Measurements from ENCODE around the gene TEX2. TPM values are rescaled to one million over a fixed set of nuclear protein-coding genes. Genes with fewer than 3 reads are reported as not detected.

Gene TEX2, protein sequence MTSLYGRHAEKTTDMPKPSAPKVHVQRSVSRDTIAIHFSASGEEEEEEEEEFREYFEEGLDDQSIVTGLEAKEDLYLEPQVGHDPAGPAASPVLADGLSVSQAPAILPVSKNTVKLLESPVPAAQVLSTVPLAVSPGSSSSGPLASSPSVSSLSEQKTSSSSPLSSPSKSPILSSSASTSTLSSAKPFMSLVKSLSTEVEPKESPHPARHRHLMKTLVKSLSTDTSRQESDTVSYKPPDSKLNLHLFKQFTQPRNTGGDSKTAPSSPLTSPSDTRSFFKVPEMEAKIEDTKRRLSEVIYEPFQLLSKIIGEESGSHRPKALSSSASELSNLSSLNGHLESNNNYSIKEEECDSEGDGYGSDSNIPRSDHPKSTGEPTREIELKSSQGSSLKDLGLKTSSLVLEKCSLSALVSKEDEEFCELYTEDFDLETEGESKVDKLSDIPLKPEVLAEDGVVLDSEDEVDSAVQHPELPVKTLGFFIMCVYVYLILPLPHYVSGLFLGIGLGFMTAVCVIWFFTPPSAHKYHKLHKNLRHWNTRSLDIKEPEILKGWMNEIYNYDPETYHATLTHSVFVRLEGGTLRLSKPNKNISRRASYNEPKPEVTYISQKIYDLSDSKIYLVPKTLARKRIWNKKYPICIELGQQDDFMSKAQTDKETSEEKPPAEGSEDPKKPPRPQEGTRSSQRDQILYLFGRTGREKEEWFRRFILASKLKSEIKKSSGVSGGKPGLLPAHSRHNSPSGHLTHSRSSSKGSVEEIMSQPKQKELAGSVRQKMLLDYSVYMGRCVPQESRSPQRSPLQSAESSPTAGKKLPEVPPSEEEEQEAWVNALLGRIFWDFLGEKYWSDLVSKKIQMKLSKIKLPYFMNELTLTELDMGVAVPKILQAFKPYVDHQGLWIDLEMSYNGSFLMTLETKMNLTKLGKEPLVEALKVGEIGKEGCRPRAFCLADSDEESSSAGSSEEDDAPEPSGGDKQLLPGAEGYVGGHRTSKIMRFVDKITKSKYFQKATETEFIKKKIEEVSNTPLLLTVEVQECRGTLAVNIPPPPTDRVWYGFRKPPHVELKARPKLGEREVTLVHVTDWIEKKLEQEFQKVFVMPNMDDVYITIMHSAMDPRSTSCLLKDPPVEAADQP
- 10 to 100 TPM; 13.9 to 50.9 (median 23.9) TPM for total RNA-seq

DNA sequence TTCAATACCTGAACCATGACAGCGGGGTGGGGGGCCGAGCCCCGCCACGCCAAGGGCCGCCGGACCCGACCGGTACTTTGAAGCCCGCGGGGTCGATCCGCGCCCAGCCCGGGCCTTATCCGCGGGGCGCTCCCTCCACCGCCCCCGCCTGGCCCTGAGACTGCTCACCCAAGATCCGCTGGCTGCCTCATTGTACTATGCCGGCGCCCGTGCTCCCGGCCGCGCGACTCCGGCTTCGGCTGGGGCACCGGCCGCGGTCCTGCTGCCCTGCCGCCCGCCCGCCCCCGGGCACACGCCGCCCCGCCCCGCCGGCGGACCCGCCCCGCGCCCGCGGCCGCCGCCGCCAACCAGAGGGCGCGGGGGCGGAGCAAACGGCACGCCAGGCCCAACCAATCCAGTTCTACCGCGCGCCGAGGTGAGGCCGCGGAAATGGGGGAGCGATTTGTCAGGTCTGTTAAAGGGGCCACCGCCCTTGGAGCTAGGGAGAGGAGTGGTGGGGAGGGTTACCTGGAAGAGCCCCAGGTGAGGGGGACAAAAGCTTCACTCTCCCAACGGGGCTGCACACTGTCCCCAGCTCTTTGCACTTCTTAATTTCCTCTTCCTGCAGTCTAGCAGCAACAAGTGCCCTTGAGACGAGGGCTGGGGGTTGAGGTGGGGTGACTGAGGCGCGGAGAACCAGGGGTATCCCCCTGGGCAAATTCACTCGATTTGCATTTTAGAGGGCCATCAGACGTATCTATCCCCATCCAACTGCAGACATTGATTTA lies at the start of gene TEX2:
Gene TEX2 (minus strand): TSS at position 261 of the 767 bp plus-strand sequence. CDS start 49,043 bp downstream, outside the sequence.
- H3K4me3 ChIP-seq, result peak within 1 kb of the TSS; percentile 69 to 100 (median 91)
- in situ Hi-C loops (cut with MboI; ENCODE audit: low pct_unique_long_range_greater_than_20kb in 2 of 9, low sequenced_read_pairs in 9 of 9, unreplicated experiment in 9 of 9), result loop anchor here in 2 of 9 experiments (25.0 kb wide), 1 partner anchor 101 kb away; no protein-coding TSS in a partner anchor
- WGBS, 10 experiments, result 0 to 7% (median 0%) methylated on average over 1 to 5 of the region's 69 CpGs; no CpG with 5 or more reads in 5 of the 10 experiments
- peak; percentile 82 to 93 (median 92) for ATAC-seq (replicated peaks in 6 of 8)
- H3K27ac ChIP-seq, result peak within 1 kb of the TSS in 1 of 2 donors; percentile 68
- peaks cover 7 to 25% of the 10 kb centered on the region in 2 donors for H3K4me1 ChIP-seq (replicated peaks in 1 of 2)

DNA sequence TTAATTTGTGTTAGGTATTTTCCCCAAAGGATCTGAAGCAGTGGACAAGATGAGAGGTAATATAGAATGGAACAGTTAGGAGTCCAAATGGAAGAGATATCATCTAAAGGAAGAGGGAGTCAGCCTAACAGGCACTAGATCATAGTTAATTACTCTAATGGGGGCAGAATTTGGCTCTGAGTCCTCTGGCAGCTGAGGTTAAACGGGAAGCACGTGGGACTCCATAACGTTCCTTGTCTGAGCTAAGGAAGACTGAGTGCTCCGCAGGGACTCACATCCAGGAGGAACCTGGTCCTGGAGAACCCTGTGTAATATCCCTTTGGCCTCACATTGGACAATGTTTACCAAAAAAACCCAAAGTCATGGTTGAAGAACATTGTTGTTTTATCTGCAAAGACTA lies 46.6 kb upstream of the TEX2 start:
- H3K27ac ChIP-seq, result no peak overlapping the region
- H3K4me3 ChIP-seq, result no peak overlapping the region
- ATAC-seq (replicated peaks in 6 of 8), result no peak
- H3K4me1 ChIP-seq (replicated peaks in 1 of 2), result peaks cover 0 to 3% of the 10 kb centered on the region in 2 donors
- in situ Hi-C loops (cut with MboI; ENCODE audit: low pct_unique_long_range_greater_than_20kb in 2 of 9, low sequenced_read_pairs in 9 of 9, unreplicated experiment in 9 of 9), result loop anchor here in 6 of 9 experiments (10.0 to 25.0 kb wide), 3 partner anchors 103 to 178 kb away; partner anchors contain the start of gene POLG2 (in 1 of the 6)
- 30 to 100% (median 80%) methylated on average over 1 to 4 of the region's 4 CpGs; no CpG with 5 or more reads in 2 of the 10 experiments for WGBS, 10 experiments

DNA sequence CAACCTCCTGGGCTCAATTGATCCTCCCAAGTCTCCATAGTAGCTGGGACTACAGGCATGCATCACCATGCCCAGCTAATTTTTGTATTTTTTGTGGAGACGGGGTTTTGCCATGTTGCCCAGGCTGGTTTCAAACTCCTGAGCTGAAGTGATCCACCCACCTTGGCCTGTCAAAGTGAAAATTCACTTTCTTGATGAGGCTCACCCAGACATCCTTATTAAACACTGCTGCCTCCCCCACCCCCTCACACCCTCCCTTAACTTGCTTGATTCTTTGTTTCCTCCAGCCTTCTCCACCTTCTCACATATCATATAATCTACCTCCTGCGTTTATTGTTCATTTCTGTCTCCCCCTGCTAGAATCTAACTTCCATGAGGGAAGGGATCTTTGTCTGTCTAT lies 46.0 kb upstream of the TEX2 start:
- no peak for ATAC-seq (replicated peaks in 6 of 8)
- WGBS, 10 experiments, result 32 to 100% (median 80%) methylated on average over 1 to 2 of the region's 2 CpGs; no CpG with 5 or more reads in 5 of the 10 experiments
- Histone ChIP-seq H3K4me1 (replicated peaks in 1 of 2) (peaks cover 0 to 3% of the 10 kb centered on the region in 2 donors), H3K27ac (no peak overlapping the region), H3K4me3 (no peak overlapping the region)
- in situ Hi-C loops (cut with MboI; ENCODE audit: low pct_unique_long_range_greater_than_20kb in 2 of 9, low sequenced_read_pairs in 9 of 9, unreplicated experiment in 9 of 9), result loop anchor here in 6 of 9 experiments (10.0 to 25.0 kb wide), 3 partner anchors 103 to 178 kb away; partner anchors contain the start of gene POLG2 (in 1 of the 6)

DNA sequence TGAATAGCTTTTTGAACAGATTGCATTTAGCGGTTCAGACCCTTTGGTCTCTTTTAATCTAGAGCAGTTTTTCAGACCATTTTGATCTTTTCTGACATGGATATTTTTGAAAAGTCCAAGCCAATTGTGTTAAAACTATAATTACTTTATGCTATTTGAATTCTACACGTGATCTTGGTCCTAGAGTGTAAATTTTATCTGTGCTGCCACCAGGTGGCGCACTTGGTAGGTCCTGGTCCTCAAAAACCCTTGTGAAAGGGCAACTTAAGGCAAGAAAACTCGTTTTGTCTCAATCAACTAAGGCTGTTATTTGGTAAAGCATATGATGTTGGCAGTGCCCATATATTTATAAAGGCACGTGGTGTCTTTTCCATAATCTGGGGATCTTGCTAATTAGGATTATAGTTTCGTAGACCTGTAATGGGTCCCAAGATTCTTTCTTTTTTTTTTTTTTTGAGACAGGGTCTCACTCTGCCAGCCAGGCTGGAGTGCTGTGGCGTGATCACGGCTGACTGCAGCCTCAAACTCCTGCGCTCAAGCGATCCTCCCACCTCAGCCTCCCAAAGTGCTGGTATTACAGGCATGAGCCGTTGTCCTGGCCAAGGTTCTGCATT lies 43.9 kb upstream of the TEX2 start:
- H3K4me1 ChIP-seq (replicated peaks in 1 of 2), result no peaks in the 10 kb centered on the region
- ATAC-seq (replicated peaks in 6 of 8), result peak in 3 of 8 experiments; percentile 39 to 76 (median 66)
- WGBS, 10 experiments, result 0 to 69% (median 30%) methylated on average over 1 to 10 of the region's 11 CpGs; no CpG with 5 or more reads in 1 of the 10 experiments
- in situ Hi-C loops (cut with MboI; ENCODE audit: low pct_unique_long_range_greater_than_20kb in 2 of 9, low sequenced_read_pairs in 9 of 9, unreplicated experiment in 9 of 9), result loop anchor here in 6 of 9 experiments (10.0 to 25.0 kb wide), 3 partner anchors 105 to 180 kb away; partner anchors contain the start of gene POLG2 (in 1 of the 6)
- H3K27ac ChIP-seq, result no peak overlapping the region
- H3K4me3 ChIP-seq, result no peak overlapping the region

DNA sequence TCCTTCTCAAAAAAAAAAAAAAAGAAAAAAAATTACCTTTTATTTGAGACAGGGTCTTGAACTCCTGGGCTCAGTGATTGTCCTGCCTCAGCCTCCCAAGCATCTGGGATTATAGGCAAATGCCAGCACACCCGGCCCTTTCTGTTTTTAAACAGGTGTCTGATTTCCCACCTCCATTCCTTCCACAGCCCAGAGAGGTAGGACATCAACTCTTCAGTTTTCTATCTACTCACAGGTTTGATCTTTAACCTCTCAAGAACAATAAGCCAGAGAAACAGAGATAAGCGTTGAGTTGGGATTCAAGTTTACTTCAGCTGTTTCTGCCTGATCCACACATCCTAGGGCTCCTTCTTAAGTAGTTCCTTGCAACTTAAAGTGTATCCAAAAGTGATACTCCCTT lies 41.5 kb upstream of the TEX2 start:
- ATAC-seq (replicated peaks in 6 of 8), result no peak
- in situ Hi-C loops (cut with MboI; ENCODE audit: low pct_unique_long_range_greater_than_20kb in 2 of 9, low sequenced_read_pairs in 9 of 9, unreplicated experiment in 9 of 9), result loop anchor here in 6 of 9 experiments (10.0 to 25.0 kb wide), 3 partner anchors 108 to 183 kb away; partner anchors contain the start of gene POLG2 (in 1 of the 6)
- H3K4me1 ChIP-seq (replicated peaks in 1 of 2), result peaks cover 5 to 11% of the 10 kb centered on the region in 2 donors
- no peak overlapping the region for H3K27ac ChIP-seq
- 17 to 100% (median 80%) methylated on average over 1 to 2 of the region's 2 CpGs; no CpG with 5 or more reads in 3 of the 10 experiments for WGBS, 10 experiments
- H3K4me3 ChIP-seq, result no peak overlapping the region

DNA sequence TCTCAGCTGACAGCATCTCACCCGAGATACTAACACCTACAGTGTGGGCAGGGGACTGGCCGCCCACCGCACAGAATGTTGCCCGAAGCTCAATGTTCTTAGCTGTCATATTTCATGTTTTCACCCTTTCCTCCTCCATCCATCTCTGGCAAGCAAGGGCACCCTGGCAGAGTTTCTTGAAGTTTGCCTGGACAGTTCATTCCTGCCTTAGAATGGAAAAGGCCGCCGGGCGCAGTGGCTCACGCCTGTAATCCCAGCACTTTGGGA lies 37.6 kb upstream of the TEX2 start:
- no peak for ATAC-seq (replicated peaks in 6 of 8)
- in situ Hi-C loops (cut with MboI; ENCODE audit: low pct_unique_long_range_greater_than_20kb in 2 of 9, low sequenced_read_pairs in 9 of 9, unreplicated experiment in 9 of 9), result loop anchor here in 6 of 9 experiments (10.0 to 25.0 kb wide), 3 partner anchors 112 to 187 kb away; partner anchors contain the start of gene POLG2 (in 1 of the 6)
- Histone ChIP-seq H3K27ac (peak overlapping the region in 1 of 2 donors; percentile 6), H3K4me3 (no peak overlapping the region), H3K4me1 (replicated peaks in 1 of 2) (peaks cover 5 to 11% of the 10 kb centered on the region in 2 donors)
- WGBS, 10 experiments, result 73 to 90% (median 86%) methylated on average over 3 to 8 of the region's 8 CpGs; no CpG with 5 or more reads in 6 of the 10 experiments

DNA sequence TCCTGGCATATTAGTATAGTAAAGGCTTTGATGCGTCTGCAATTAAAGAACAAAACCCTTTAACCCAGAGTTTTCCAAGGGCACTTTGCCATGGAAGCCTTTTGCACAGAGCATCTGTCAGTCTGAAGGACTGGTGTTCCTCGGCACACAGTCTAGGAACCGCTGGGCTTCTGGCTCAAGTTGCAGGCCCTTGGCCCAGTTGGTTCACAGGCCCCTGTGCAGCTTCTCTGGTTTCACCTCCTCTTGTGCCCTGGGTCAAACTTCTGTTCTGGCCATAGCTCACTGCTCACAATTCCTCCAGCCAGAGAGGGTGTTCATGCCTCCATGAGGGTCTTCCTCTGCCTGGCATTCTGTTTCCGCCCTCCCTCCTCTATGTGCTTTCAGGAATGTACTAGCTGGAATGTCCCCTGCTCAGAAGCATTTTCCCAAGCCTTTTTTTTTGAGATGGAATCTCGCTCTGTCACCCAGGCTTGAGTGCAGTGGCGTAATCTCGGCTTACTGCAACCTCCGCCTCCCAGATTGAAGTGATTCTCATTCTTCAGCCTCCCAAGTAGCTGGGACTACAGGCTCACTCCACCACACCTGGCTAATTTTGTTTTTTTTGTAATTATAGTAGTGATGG lies 34.5 kb upstream of the TEX2 start:
- no peak for ATAC-seq (replicated peaks in 6 of 8)
- in situ Hi-C loops (cut with MboI; ENCODE audit: low pct_unique_long_range_greater_than_20kb in 2 of 9, low sequenced_read_pairs in 9 of 9, unreplicated experiment in 9 of 9), result loop anchor here in 3 of 9 experiments (25.0 kb wide), 2 partner anchors 260 to 385 kb away; partner anchors contain the start of genes CSHL1 (in 1 of the 3) and GH1 (in 1 of the 3)
- Histone ChIP-seq H3K27ac (no peak overlapping the region), H3K4me1 (replicated peaks in 1 of 2) (peaks cover 5 to 11% of the 10 kb centered on the region in 2 donors), H3K4me3 (no peak overlapping the region)
- WGBS, 10 experiments, result 48 to 100% (median 90%) methylated on average over 1 to 5 of the region's 8 CpGs; no CpG with 5 or more reads in 2 of the 10 experiments

DNA sequence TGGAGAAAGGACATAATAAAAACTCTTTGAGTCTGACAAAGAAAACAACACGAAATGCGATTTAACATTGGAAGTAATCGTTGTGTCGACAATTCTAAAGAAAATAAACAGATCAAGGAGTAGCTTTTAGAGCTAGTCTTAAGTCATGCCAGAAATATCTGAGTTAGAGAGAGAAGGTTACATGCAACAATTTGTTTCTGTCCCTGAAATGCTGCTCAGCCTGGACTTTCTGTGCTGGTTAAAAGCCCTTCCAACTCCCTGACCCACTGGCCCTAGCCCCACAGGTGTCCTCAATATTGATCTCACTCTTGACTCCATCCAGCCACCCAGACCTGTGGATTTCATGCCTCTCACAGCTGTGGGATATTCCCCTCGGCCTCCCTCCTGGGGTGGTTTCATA lies 33.2 kb upstream of the TEX2 start:
- in situ Hi-C loops (cut with MboI; ENCODE audit: low pct_unique_long_range_greater_than_20kb in 2 of 9, low sequenced_read_pairs in 9 of 9, unreplicated experiment in 9 of 9), result loop anchor here in 3 of 9 experiments (25.0 kb wide), 2 partner anchors 259 to 384 kb away; partner anchors contain the start of genes CSHL1 (in 1 of the 3) and GH1 (in 1 of the 3)

DNA sequence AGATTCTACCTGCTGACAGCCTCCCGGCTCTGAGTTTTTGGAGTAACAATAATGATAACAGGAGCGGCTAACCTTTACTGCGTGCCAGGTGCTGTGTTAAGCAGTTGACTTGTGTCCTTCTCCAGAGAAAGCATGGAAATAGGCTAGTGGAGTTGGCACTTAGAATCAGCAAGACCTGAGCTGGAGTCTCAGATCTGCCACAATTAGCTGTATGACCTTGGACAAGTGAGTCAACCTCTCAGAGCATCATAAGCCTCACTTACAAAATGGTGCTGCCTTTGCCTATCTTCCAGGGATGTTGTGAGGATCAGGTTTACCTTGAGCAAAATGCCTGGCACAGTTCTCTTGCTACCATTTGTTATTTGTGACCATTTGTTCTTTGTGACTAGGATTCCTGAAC lies 32.1 kb upstream of the TEX2 start:
- no peak overlapping the region for H3K4me3 ChIP-seq
- H3K4me1 ChIP-seq (replicated peaks in 1 of 2), result peaks cover under 1 to 11% of the 10 kb centered on the region in 2 donors
- 84 to 100% (median 95%) methylated on average over 1 to 3 of the region's 3 CpGs; no CpG with 5 or more reads in 2 of the 10 experiments for WGBS, 10 experiments
- H3K27ac ChIP-seq, result no peak overlapping the region
- ATAC-seq (replicated peaks in 6 of 8), result no peak
- in situ Hi-C loops (cut with MboI; ENCODE audit: low pct_unique_long_range_greater_than_20kb in 2 of 9, low sequenced_read_pairs in 9 of 9, unreplicated experiment in 9 of 9), result loop anchor here in 3 of 9 experiments (25.0 kb wide), 2 partner anchors 258 to 383 kb away; partner anchors contain the start of genes CSHL1 (in 1 of the 3) and GH1 (in 1 of the 3)

More for the DNA sequence above, 33.2 kb upstream of the TEX2 start:
- H3K4me3 ChIP-seq, result no peak overlapping the region
- no peak overlapping the region for H3K27ac ChIP-seq
- peaks cover 5 to 11% of the 10 kb centered on the region in 2 donors for H3K4me1 ChIP-seq (replicated peaks in 1 of 2)
- ATAC-seq (replicated peaks in 6 of 8), result no peak
- 76 to 97% (median 92%) methylated on average over 2 to 5 of the region's 5 CpGs; no CpG with 5 or more reads in 1 of the 10 experiments for WGBS, 10 experiments

DNA sequence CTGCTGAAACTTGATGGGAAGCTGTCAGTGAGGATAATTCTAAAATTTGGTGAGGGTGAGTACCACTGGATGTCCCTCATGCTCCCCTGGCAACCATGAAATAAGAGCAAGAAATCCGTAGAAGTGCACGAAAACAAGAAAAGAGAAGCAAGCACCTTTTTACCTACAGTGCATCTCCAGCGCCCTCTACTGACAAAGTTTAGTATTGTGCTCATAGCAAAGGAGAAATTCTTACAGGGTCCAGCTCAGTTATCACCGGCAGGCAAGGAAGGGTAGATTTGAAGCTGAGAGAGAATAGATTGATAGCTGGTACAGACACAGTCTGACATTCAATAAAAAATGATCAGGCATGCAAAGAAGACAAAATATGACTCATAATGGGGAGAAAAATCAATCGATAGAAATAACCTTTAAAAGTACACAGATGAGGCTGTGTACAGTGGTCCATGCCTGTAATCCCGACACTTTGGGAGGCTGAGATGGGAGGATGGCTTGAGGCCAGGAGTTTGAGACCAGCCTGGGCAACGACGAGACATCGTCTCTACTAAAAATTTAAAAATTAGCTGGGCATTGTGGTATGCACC lies 28.3 kb upstream of the TEX2 start:
- Histone ChIP-seq H3K27ac (no peak overlapping the region), H3K4me1 (replicated peaks in 1 of 2) (peaks cover 5 to 12% of the 10 kb centered on the region in 2 donors), H3K4me3 (no peak overlapping the region)
- peak in 1 of 8 experiments; percentile 45 for ATAC-seq (replicated peaks in 6 of 8)
- 0 to 77% (median 52%) methylated on average over 1 to 9 of the region's 9 CpGs; no CpG with 5 or more reads in 2 of the 10 experiments for WGBS, 10 experiments
- in situ Hi-C loops (cut with MboI; ENCODE audit: low pct_unique_long_range_greater_than_20kb in 2 of 9, low sequenced_read_pairs in 9 of 9, unreplicated experiment in 9 of 9), result loop anchor here in 3 of 9 experiments (25.0 kb wide), 2 partner anchors 254 to 379 kb away; partner anchors contain the start of genes CSHL1 (in 1 of the 3) and GH1 (in 1 of the 3)
